ENCODE results near the gene MUC2. TPM values are rescaled to one million over a fixed set of nuclear protein-coding genes. Genes with fewer than 3 reads are reported as not detected.

Gene MUC2
- total RNA-seq, 2 donors from 2014 or later = 1,472 to 2,135 TPM

DNA sequence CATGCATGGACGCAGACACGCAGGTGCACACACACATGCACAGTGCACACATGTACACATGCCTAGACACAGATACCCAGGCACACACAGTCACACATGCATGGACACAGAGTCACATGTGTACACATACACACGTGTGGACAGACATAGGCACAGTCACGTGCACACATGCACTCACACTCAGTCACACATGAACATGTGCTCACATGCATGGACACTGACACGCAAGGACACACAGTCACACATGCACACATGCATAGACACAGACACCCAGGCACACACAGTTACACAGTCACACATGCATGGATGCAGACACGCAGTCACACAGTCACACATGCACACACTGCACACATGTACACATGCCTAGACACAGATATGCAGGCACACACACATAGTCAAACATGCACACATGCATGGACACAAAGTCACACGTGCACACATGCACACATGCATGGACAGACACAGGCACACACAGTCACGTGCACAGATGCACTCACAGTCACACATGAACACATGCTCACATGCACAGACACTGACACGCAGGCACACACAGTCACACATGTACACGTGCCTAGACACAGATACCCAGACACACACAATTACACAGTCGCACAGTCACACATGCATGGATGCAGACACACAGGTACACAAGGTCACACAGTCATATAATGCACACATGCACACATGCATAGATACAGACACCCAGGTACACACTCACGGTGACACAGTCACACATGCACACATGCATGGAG, 16.8 kb downstream of the MUC2 start:
- DNase-seq = no peak
- ATAC-seq = no peak
- intact Hi-C loops (cut with DNase I, micrococcal nuclease) = no loop called here

DNA sequence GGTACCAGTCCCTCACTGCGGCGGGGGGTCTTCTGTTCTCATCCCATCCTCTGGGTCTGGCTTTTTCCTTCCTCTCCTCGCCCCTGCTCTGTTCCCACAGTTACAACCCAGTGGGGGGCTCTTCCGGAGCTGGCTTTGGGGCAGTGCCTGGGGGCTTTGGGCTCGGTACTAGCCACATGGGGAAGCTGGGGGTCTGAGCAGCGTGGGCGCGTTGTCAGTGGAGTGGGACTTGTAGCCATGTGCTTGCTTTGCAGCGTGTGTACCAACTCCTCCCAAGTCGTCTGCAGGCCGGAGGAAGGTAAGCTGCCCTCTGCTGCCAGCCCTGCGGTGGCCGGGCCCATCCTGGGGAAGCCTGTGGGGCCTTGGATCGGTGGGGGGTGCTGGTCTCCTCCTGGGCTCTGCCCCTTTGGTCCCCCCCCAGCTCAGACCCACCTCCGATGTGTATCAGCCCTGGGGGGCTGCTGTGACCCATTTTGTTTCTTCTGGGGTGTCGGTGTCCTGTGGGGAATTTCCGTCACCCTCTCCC, 17.5 kb downstream of the MUC2 start:
- DNase-seq (no peak), ATAC-seq (no peak)
- intact Hi-C loops (cut with DNase I, micrococcal nuclease) = no loop called here

DNA sequence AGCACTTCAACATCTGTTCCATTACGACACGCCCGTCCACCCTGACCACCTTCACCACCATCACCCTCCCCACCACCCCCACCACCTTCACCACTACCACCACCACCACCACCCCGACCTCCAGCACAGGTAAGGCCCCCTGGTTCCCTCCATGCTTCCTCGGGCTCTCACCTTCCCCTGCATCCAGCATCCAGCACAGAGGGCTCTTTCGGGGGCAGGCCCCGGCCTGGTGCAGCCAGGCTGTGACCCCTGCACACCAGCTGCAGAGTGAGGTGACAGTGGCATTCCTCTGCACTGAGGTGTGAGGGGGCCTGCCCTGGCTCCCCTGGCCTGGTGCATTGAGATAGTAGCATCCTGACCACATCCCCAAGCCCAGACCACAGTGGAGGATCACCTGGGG, 18.2 kb downstream of the MUC2 start:
- DNase-seq (no peak), ATAC-seq (no peak)
- intact Hi-C loops (cut with DNase I, micrococcal nuclease) = no loop called here

DNA sequence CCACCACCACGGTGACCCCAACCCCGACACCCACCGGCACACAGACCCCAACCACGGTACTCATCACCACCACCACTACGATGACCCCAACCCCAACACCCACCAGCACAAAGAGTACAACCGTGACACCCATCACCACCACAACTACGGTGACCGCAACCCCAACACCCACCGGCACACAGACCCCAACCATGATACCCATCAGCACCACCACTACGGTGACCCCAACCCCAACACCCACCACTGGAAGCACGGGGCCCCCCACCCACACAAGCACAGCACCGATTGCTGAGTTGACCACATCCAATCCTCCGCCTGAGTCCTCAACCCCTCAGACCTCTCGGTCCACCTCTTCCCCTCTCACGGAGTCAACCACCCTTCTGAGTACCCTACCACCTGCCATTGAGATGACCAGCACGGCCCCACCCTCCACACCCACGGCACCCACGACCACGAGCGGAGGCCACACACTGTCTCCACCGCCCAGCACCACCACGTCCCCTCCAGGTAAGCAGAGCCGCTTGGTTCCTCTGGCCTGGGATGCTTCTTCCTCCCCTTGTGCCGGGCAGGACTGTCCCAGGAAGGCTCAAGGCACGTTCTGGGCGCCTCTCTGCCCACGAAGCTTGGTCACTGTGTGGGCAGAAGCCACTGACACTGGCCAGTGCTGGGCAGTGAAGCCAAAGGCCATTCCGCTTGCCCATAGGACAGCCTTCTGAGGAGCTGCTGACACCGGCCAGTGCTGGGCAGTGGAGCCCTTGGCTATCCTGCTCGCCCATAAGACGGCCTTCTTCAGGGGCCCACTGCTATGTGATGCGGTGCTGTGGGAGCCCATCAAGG, 25.1 kb downstream of the MUC2 start:
- DNase-seq (no peak), ATAC-seq (peak; percentile 4)
- intact Hi-C loops (cut with DNase I, micrococcal nuclease) = no loop called here

- peak; percentile 10 for ATAC-seq
- intact Hi-C loops (cut with DNase I, micrococcal nuclease) = no loop called here
- no peak for DNase-seq
Observed at GRCh38 chr11:1100417-1101245, 26.0 kb downstream of the MUC2 start.

GRCh38 chr11:1101318-1102089, 26.8 kb downstream of the MUC2 start:
- ATAC-seq = peak; percentile 28
- no peak for DNase-seq
- intact Hi-C loops (cut with DNase I, micrococcal nuclease) = no loop called here

DNA sequence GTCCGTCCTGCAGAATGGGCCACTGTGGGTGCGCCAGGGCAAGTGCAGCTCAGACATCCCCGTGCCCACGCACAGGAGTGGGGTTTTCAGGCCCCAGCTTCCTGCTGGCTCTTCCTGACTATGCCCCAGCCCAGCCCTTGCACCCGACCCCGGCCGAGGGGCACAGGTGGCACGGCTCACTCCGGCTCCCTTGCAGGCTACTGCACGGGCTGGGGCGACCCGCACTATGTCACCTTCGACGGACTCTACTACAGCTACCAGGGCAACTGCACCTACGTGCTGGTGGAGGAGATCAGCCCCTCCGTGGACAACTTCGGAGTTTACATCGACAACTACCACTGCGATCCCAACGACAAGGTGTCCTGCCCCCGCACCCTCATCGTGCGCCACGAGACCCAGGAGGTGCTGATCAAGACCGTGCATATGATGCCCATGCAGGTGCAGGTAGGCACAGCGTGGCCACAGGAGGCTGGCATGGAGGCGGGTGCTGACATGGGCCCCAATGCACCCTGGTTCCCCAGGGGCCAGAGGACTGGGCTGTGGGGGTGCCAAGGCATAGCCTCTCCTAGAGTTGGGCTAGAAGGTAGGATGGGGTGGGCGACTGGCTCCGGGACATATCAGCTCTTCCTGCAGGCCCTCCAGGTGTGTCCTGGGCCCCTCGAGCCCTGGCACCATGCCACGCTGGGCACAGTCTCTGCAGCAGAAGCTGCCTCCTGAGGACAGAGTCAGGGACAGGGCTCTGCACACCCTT, 27.7 kb downstream of the MUC2 start:
- intact Hi-C loops (cut with DNase I, micrococcal nuclease) = no loop called here
- no peak for DNase-seq
- no peak for ATAC-seq

- intact Hi-C loops (cut with DNase I, micrococcal nuclease) = no loop called here
- peak; percentile 8 for ATAC-seq
- no peak for DNase-seq
Observed at GRCh38 chr11:1102996-1103395, 28.3 kb downstream of the MUC2 start.

GRCh38 chr11:1103401-1104360, 29.0 kb downstream of the MUC2 start:
- DNase-seq = no peak
- intact Hi-C loops (cut with DNase I, micrococcal nuclease) = no loop called here
- no peak for ATAC-seq

GRCh38 chr11:1104411-1105182, 29.9 kb downstream of the MUC2 start:
- intact Hi-C loops (cut with DNase I, micrococcal nuclease) = no loop called here
- ATAC-seq (no peak), DNase-seq (no peak)

- DNase-seq (no peak), ATAC-seq (no peak)
Observed at GRCh38 chr11:1105183-1105565, 30.5 kb downstream of the MUC2 start.

DNA sequence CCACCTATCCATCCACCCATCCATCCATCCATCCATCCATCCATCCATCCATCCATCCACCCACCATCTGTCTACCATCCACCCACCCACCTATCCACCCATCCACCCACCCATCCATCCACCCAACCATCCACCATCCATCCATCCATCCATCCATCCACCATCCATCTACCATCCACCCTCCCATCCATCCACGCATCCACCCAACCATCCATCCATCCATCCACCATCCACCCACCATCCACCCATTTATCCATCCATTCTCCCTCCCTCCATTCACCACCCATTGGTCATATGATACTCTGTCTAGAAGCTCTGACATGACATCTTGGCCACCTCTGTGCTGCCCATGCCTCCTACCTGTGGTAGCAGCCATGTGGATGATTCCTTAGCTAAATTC, 31.7 kb downstream of the MUC2 start:
- intact Hi-C loops (cut with DNase I, micrococcal nuclease) = no loop called here
- no peak for ATAC-seq
- no peak for DNase-seq

More at GRCh38 chr11:1105183-1105565, 30.5 kb downstream of the MUC2 start:
- intact Hi-C loops (cut with DNase I, micrococcal nuclease) = no loop called here

- ATAC-seq = no peak
- intact Hi-C loops (cut with DNase I, micrococcal nuclease) = no loop called here
- DNase-seq = no peak
Observed at GRCh38 chr11:1107316-1108245, 32.9 kb downstream of the MUC2 start.

GRCh38 chr11:1108246-1108900, 33.7 kb downstream of the MUC2 start:
- intact Hi-C loops (cut with DNase I, micrococcal nuclease) = no loop called here
- ATAC-seq (no peak), DNase-seq (no peak)
